Measurements from ENCODE around the gene NKPD1. TPM values are rescaled to one million over a fixed set of nuclear protein-coding genes. Genes with fewer than 3 reads are reported as not detected.

NKPD1 gene
- total RNA-seq, 2 donors from 2014 or later = 0.08 to 0.15 TPM

DNA sequence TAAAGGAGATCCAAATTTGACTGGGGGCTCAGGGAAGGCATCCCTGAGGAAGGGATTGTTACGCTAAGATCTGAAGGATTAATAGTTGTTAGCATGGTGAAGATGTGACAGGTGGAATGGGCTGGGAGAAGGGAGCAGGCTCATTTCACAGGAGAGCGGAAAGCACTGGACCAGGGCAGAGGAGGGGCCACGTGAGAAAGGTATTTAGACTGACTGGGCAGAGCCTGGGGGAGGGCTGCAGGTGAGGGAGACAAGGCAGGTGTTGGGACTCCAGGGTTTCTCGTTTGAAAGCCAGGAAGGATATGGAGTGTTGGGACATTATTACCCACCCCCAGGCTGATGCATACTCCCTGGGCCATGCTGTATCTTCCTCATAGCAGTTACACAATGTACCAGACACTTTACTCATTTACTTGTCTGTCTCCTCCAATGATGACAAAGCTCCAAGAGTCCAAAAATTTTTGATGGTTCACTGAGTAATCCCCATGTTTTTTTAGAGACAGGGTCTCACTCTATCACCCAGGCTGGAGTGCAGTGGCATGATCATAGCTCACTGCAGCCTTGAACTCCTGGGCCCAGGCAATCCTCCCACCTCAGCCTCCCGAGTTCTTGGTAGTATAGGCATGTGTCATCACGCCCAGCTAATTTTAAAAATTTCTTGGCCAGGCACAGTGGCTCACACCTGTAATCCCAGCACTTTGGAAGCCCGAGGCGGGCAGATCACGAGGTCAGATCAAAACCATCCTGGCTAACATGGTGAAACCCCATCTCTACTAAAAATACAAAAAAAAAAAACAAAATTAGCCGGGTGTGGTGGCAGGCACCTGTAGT, 14.9 kb upstream of the NKPD1 start:
- DNase-seq (no peak), ATAC-seq (no peak)
- intact Hi-C loops (cut with DNase I, micrococcal nuclease) = loop anchor here in 1 of 2 donors (10.0 kb wide), 1 partner anchor 81 kb away; the partner anchor contains the start of gene PPP1R37

DNA sequence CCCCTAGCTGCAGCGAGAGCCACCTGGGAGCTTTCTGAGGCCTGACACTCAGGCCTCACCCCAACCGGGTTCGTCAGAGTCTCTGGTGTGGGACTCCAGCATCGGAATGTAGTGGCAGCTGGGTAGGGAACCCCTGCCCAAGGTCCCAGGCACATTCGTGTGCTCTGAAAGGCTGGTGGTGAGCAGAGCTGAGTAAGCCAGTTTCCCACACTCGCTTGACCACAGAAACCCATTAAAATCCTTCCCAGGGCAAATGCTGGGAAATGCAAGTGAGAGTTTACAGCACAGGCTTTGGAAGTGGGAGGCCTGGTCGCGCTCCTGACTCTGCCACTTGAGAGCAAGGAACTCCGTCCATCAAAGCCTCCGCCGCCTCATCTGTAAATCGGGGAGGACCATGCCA, 13.0 kb upstream of the NKPD1 start:
- ATAC-seq (no peak), DNase-seq (no peak)
- intact Hi-C loops (cut with DNase I, micrococcal nuclease) = loop anchor here in 1 of 2 donors (10.0 kb wide), 1 partner anchor 79 kb away; the partner anchor contains the start of gene PPP1R37

DNA sequence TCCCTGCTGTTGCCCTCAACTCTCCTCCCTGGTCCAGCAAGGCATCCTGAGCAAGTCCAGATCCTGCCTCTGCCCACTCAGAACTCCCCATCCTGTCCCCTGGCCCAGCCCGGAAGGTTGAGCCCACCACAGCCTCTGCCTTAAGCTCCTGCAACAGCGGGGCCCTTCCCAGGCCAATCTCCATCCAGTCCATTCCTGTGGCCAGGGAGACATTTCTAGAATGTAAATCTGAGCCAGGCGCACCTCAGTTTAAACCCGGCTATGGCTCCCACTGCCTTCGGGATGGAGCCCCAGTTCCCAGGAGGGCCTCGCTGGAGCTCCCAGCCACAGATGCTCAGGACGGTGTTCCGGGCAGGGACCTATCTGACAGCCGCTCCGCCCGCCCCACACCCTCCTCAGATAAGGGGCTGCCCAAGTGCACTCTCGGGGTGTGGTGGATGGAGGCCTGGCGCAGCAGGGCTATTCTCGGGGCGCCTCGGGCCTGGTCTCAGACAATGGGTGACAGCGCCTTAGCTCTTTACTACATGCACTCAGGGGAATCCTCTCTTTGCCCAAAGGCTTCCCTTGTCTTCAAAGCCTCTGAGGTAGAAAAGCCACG, 11.9 kb upstream of the NKPD1 start:
- ATAC-seq (no peak), DNase-seq (no peak)
- intact Hi-C loops (cut with DNase I, micrococcal nuclease) = loop anchor here in 1 of 2 donors (10.0 kb wide), 1 partner anchor 78 kb away; the partner anchor contains the start of gene PPP1R37

DNA sequence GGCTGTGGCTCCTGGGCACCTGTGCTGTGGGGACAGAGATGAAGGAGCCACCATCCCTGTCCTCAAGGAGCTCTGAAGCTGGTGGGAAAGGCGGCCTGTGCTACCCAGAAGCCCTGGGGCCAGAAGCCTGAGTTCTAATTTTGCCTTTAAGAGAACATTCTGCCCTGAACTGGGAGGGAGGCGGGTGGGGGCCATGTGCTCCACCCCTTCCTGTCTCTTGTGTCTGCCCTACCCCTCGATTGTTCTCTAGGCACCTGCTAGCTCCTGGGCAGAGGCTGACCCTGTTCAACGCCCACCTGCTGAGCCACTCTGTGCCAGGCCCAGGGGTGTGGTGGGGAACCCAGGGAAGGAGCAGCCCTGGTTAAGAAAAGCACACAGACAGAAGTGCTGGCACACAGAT, 11.4 kb upstream of the NKPD1 start:
- intact Hi-C loops (cut with DNase I, micrococcal nuclease) = loop anchor here in 1 of 2 donors (10.0 kb wide), 1 partner anchor 77 kb away; the partner anchor contains the start of gene PPP1R37
- ATAC-seq (peak; percentile 42), DNase-seq (no peak)

DNA sequence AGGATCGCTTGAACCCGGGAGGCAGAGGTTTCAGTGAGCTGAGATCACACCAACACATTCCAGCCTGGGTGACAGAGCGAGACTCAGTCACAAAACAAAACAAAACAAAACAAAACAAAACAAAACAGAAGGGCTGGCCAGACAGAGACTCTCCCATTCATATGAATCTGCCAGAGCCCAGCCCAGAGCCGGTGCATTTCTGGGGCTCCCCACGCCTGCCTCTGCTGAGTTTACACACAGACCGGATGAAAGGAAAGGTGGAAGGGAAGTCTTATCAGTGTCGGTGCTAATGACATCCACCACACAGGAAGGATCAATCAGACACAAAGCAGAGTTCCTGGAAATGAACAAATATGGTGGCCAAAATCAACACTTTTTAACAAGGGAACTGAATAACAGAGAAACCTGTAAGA, 10.4 kb upstream of the NKPD1 start:
- DNase-seq (no peak), ATAC-seq (no peak)
- intact Hi-C loops (cut with DNase I, micrococcal nuclease) = loop anchor here in 1 of 2 donors (10.0 kb wide), 1 partner anchor 76 kb away; the partner anchor contains the start of gene PPP1R37

DNA sequence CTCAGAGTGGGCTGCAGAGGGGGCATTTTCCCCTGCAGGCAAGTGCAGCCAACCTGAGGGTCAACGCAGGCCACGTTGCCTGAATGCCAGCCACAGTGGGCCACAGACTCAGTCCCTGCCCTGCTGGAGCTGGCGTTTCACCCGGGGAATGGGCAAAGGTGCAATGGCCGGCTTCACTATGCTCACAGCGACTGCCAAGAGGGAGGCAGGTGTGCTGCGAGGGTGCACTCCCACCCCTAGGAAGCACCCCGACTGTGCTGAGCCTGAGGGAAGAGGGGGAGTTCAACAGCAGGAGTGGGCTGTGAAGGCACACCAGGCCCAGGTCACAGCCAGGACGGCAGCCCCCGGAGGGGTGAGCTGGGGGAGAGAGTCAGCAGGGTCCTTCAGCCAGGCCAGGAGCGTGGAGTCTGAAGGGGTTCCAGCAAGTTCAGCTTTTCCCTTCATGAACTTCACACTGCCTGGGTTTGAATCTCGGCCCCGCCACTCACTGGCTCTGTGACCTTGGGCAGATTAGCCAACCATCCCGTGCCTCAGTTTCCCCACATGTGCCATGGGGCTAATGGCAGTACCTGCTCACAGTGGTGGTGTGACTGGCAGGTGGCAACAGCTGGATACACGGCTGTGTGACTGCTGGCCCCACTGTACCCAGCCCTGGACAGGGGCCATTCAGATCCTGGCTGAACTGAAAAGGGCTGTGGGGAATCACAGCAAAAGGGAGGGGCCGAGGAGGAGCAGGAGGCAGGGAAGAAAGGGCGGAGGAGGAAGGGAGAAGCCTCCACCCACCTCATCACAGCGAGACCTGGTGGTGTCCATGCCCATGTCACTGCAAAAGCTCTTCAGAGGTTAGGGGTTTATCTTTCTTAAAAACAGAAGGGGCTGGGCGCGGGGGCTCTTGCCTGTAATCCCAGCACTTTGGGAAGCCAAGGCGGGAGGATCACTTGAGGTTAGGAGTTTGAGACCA, 9.6 kb upstream of the NKPD1 start:
- intact Hi-C loops (cut with DNase I, micrococcal nuclease) = loop anchor here in 1 of 2 donors (10.0 kb wide), 1 partner anchor 76 kb away; the partner anchor contains the start of gene PPP1R37
- ATAC-seq (peak; percentile 74), DNase-seq (no peak)

DNA sequence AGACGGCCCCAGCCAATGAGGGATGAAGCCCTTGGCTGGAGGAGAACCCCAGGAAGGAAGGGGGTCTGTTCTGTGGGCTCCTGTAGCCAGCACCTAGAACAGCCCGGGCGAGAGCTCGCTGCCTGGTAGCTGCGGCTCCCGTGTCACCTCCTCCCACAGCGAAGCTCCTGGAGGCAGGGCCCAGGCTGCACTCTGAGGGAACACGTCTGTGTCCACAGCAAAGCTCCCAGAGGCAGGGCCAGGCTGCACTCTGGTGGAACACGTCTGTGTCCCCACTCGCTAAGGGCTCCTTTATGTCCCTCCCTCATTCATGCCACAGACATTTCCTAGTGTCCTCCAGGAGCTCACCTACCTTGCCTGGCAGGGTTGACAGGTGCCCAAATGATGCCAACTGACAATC, 8.8 kb upstream of the NKPD1 start:
- intact Hi-C loops (cut with DNase I, micrococcal nuclease) = loop anchor here in 1 of 2 donors (10.0 kb wide), 1 partner anchor 75 kb away; the partner anchor contains the start of gene PPP1R37
- DNase-seq (no peak), ATAC-seq (no peak)

DNA sequence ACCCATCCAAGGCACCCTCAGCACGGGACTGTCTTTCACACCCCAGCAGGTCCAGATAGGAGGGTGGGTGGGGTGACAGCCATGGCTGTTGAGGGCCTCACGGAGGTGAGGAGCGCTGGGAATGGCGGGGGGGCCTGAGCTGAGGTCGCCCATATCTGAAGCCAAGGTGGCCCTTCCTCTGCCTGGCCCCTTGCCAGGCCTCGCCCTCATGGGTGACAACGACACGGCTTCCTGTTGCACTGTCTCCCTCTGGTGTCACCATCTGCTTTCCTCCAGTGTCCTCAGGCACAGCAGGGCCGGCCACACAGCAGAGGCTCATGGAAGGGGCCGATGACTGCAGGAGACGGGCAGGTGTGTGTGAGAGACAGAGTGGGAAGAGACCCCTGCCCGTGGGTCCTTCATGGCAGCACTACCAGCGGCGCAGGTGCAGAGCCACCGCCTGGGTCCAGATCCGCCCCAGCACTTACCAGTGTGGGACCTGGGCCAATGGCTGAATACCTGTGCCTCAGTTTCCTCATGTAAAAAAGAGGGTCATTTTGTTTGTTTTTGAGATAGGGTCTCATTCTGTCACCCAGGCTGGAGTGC, 8.1 kb upstream of the NKPD1 start:
- ATAC-seq (peak; percentile 15), DNase-seq (no peak)
- intact Hi-C loops (cut with DNase I, micrococcal nuclease) = no loop called here

DNA sequence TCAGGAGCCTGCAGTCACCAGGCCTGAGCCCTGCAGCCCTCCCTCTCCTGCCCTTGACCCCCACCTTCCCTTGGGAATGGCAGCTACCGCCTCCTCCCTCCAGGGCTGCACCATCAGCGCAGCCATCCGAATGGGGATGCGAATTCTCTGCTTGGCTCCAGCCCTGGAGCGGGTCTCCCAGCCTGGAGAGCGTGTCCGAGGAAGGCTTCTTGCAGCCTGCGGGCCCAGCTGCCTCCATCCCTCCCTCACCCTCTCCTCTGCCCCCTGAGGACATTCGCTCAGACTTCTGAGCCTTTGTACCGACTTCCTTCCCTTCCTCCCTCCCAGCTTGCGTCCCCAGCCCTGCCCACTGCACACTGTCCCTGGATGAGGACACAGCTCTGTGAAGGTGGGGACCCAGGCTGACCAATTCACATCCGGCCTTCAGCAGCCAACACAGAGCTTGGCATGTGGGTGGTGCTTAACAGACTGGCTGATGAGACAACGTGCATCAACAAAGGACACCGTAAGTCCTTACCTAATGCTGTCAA, 6.0 kb upstream of the NKPD1 start:
- no peak for ATAC-seq

DNA sequence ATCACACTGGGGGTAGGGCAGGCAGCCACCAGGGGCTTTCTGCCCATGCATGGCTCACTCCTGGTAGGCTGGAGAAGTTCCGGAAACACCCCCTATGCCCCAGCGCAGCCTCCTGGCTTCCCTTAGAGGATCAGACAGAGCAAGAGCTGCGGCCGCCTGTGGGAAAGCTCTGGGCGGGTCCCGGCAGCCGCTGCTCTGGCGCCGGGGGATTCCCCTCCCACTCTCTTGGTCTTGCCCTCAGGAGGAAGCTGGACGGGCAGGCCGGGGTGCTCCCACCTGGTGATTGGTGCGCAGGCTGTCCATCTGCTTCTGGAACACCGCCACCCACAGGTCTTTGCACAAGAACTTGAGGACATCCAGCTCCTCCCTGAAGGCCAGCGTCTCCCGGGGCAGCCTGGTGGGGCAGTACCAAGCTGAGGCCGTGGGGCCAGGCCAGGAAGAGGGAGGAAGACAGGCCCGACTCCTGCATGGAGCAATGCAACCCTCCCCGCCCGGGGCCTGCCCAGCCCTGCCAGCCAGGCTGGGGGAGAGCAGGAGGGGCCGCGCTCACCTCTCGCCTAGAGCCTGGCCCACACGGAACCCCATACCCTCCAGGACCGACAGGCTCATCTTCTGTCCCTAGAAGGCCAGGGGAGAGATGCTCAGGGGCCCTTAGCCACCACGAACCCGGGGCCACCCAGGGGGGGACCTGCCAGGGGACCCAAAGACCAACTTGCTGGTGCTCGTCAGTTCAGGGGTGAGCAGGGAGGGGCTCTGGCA, 4.0 kb upstream of the NKPD1 start:
- peak; percentile 76 to 88 for DNase-seq
- peak; percentile 80 for ATAC-seq

More for the DNA sequence above, 6.0 kb upstream of the NKPD1 start:
- intact Hi-C loops (cut with DNase I, micrococcal nuclease) = no loop called here
- DNase-seq = no peak

DNA sequence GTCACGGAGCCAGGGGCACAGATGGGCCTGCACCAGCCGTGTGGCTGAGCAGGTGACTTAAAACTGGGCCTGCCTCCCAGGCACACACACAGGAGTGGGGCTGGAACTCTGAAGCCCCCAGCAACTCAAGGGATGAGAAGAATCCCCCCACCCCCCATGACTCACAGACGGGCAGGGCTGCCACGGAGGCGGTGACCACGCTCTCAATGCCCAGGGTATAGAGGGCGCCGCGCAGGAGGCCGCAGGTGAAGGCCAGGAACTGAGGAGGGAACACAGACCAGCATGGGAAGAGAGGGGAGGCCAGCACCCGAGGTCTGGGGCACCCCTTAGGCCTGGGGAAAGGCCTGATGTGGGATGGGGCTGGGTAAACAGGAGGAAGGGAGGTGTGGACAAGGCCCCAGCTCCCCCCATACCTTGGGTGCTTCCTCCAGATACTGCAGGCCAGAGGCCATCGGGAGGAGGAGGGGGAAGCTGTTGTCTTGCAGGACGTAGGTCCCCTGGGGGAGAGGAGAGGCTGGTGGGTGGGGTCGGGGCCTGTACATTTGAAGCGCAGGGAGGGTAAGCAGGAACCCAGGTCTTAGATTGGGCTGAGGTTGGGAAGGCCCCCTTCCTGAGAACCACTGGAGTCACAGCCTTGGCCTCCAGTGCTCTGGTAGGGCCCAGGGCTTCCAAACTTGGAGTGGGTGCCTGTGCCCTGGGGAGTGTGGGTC, 3.1 kb upstream of the NKPD1 start:
- ATAC-seq (no peak), DNase-seq (no peak)
- intact Hi-C loops (cut with DNase I, micrococcal nuclease) = no loop called here

More for the DNA sequence above, 4.0 kb upstream of the NKPD1 start:
- intact Hi-C loops (cut with DNase I, micrococcal nuclease) = no loop called here

DNA sequence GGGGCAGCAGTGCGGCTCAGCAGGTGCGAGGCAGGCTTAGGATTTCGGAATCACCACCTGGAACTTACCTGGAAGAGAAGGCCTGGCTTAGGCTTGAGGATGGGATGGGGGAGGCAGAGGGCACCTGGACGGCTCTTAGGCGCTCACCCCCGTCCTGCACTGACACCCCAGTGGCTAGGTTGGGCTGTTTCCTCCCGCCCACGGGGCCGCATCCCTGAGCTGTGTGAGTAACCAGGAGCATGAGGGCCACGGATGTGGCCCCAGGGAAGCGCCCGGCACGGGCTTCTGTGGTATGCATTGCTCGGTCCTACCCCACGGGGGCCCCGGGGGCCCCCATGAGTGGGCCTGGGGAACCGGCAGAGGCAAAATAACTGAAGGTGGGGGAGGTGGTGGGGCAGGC, 2.4 kb upstream of the NKPD1 start:
- intact Hi-C loops (cut with DNase I, micrococcal nuclease) = no loop called here
- no peak for ATAC-seq
- DNase-seq = no peak

DNA sequence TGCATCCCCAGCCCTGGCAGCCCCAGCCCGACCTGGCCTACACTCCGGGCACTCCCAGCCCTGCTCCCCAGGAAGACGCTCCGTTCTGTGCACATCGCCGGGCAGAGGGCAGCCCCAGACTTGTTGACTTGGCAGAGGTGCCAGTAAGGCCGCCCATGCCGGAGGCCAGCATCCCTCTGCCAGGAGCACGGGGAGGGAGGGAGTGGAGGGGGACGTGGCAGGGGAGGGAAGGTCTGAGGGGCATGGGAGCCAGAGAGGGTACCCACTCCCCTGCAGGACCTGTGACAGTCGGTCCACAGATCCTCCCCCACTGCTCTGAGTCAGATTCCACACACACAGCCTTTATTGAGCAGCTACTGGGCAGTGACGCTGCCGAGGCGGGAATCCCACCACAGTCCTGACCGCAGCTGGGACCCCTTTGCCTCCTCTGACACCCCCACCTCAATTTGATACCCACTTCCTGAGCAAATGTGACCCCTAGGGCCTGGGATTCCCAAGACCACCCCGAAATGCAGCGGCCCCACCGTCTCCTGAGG, 1.9 kb upstream of the NKPD1 start:
- intact Hi-C loops (cut with DNase I, micrococcal nuclease) = no loop called here
- ATAC-seq = no peak
- DNase-seq = no peak

DNA sequence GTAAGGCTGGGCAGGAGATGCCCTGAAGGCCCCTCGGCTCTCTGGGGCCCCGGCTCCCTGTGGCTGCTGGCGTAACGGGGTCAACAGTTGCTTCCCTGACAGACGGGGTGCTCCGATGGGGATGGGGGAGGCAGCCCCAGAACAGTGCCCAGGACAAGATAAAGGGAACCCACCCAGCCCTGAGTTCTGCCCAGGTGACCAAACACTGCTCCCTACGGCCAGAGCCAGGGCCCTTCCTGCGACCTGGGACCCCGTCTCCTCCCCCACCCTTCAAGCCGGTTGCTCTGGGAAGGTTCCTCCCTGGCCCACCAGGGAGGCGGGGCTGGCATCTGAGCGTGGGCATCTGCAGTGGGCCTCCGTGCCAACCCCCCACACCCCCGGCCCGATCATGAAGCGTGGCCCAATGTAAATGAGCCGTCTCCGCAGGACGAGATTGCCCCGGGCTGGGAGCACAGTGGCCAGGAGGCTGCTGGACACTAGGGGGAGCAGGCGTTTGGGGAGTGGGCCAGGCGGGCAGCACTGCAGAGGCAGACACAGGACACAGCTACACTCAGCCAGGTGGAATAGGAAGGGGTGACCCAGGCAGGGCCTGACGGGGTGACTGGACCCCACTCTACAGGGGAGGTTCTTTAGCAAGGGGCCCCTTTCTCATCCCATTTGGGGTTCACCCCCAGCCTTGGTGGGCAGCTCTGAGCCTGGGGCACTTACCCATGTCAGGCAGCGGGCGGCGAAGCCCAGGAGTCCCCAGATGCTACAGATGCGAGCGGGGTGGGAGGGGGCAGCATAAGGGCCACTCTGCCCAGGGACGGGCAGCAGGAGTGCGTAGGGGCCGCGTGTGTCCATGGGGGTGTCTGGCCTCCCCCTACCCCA, 1.2 kb upstream of the NKPD1 start:
- intact Hi-C loops (cut with DNase I, micrococcal nuclease) = no loop called here
- DNase-seq (no peak), ATAC-seq (no peak)

DNA sequence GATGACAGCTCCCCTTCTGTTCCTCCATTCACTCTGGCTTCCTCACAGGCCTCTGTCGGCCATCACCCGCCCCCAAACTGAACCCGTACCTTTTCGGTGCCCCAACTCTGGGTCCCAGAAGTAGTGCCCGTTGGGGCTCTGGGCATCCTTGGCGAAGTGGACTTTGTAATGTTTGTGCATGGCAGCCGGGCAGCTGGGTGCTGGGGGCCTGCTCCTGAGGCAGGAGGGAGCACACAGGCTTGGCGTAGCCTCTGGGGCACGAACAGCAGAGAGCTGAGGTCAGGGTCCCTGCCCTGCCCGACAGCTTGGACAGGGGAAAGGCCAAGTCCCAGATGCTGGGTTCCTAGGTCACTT, 834 bp downstream of the NKPD1 start:
- DNase-seq = no peak
- ATAC-seq = no peak
- intact Hi-C loops (cut with DNase I, micrococcal nuclease) = no loop called here
